Activated CD4-positive, alpha-beta T cell treated with anti-CD3 and anti-CD28 coated beads, Interleukin-2, amount 50 U/mL, for 4 hours (primary cell): Measurements from ENCODE around the gene HEPH.
"Not testable (repeated sequence)": the region's sequence is repeated elsewhere in the genome, so short reads cannot be mapped to it uniquely, and the experiment has no call there.

Experiments
- DNase-seq, 2 experiments: peaks; one replicate each; pipeline ENCODE4 v3.0.0-alpha.2; 2020

Gene HEPH

DNA sequence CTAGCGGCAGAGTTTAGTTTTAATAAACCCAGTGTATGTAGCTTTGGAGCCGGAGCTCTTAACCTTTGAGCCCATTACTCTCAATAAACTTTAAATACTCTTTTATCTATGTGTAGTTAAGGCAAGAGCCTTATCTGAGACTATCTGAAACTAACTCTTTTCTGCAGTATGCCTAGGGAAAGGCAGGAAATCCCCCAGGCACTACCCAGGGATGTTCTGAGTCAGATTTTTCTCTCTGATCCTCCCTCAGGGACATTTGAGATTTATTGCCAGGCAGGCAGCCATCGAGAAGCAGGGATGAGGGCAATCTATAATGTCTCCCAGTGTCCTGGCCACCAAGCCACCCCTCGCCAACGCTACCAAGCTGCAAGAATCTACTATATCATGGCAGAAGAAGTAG is 39.1 kb downstream of the HEPH start:
- no peak for DNase-seq

DNA sequence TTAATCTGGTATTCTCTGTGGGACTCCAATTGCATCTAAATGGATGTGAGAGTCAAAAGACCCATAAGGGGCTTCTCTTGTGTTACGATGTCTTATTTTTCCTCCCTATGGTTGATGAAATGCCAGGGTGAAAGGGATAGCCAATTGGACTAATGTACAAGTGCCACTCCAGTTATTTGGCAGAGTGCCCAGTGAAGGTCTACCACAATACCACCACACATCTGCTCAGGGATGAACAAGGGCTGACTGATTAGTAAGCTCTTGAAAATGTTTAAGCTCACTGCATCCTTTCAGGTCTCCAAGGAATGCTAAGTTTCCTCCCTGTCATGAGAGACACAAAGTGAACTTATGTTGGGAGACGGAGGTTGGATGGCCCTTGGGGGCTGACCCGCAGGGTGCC is 57.8 kb downstream of the HEPH start:
- no peak for DNase-seq

DNA sequence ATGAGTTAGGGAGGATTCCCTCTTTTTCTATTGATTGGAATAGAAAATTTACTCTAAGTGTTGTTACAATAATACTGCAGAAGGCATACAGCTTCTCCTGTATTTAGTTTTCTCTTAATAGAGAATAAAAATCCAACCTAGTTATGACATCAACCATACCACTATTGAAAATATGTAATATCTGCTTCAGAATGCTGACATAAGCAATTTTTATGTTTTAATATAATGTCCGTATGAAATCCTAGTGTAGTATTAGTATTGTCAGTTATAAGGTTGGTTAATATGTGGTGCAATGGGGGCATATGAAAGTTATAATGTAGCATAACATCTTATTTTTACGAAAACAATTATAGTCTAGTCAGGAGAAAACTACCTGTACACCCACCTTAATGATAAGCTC is 68.2 kb downstream of the HEPH start:
- no peak for DNase-seq

DNA sequence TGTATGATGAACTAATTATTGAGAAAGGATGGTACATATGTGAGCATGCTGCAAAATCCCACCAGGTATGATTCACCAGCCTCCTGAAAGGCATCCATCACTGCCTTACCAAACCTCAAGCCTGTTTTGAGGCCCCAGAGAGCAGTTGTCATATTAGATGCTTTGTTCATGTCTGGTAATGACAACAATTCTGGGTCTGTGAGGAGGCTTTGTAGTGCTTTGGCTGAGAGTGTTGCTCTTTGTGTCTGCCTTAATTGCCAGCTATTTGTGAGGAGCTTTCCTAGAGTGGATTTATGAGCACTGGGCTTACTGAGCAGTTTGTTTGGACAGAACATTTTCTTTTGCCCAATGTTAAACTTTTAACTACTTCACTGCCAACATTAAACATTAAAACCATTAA is 69.2 kb downstream of the HEPH start:
- no peak for DNase-seq

DNA sequence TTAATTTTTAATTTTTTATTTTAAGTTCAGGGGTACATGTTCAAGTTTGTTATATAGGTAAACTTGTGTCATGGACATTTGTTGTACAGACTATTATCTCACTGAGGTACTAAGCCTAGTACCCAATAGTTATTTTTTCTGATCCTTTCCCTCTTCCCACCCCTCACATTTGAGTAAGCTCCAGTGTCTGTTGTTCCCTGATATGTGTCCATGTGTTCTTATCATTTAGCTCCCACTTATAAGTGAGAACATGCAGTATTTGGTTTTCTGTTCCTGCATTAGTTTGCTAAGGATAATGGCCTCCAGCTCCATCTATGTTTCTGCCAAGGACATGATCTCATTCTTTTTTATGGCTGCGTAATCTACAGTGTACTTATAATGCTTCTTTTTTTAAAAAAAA is 69.9 kb downstream of the HEPH start:
- not testable (repeated sequence) for DNase-seq

DNA sequence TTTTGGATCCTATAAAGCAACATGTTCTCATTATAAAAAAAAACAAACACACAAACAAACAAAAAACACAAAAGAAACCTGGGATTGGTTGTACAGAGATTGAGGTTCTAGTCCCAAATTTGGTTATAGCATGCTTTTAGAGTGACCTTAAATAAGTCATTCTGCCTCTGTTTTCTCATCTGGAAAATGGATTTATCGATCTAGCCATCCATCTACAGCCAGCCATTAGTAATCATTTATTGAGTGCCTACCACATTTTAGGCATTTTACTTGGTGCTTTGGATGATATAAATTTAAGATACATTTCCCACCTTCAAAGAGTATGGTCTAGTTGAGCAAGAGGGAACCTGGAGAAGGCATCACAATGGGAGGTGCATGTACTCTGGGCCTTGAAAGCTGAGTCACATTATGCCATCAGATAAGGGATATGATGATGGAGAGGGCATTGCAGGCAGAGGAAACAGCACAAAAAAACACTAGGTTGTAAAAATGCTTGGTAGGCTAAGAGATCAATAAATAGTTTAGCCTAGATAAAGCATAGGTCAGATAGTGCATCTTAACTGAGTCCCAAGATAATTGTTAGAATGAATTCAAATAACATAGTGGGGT is 91.4 kb downstream of the HEPH start:
- DNase-seq = no peak

DNA sequence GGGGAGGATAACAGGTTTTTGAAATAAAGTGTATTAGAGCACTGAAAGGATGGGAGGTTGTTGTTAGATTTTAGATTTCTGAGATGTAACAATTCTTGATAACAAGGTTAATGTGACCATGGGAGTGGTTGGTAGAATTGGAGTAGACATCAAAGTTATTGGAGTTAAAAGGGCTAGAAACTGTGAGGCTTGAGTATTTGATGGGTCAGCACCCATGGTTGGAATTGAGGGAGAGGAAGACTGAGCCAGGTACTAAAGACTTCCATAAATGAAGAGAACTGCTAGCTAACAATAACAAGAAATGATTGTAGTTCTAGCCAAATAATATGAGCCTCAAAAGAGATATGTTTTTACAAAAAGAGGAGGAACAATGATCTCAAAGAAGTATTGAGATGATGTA is 98.8 kb downstream of the HEPH start:
- no peak for DNase-seq
